ENCODE results near the gene HOXA4. TPM values are rescaled to one million over a fixed set of nuclear protein-coding genes. Genes with fewer than 3 reads are reported as not detected.

HOXA4 gene
- total RNA-seq, 2 donors from 2014 or later = 0.78 to 1.6 TPM

- no peaks in the 10 kb centered on the region for H3K9me3 ChIP-seq
- TF ChIP-seq POLR2A (IDR thresholded peaks at IDR 0.05) (no peak), CTCF (IDR thresholded peaks at IDR 0.05) (no peak)
- H3K4me3 ChIP-seq = no peak overlapping the region
- H3K4me1 ChIP-seq = peaks cover 15% of the 10 kb centered on the region
- ATAC-seq (no peak), DNase-seq (no peak)
- 32 to 33% methylated on average over 2 of the region's 2 CpGs for WGBS, 2 donors
- intact Hi-C loops (cut with DNase I) = no loop called here
- H3K27me3 ChIP-seq = peaks cover 0 to 44% of the 10 kb centered on the region in 2 donors
- H3K27ac ChIP-seq = no peak overlapping the region
- H3K36me3 ChIP-seq (replicated peaks in 1 of 2; ENCODE audit: insufficient read depth in 1 of 2, low read depth in 2 of 2) = no peaks in the 10 kb centered on the region
These were observed 7.2 kb upstream of the HOXA4 start for GRCh38 chr7:27137640-27138315.

GRCh38 chr7:27134392-27134791 lies 3.8 kb upstream of the HOXA4 start:
- no peak overlapping the region for H3K27ac ChIP-seq
- no peak overlapping the region for H3K4me3 ChIP-seq
- H3K27me3 ChIP-seq = peaks cover 0 to 29% of the 10 kb centered on the region in 2 donors
- WGBS, 2 donors = 6 to 14% methylated on average over 2 of the region's 2 CpGs
- intact Hi-C loops (cut with DNase I) = no loop called here
- H3K36me3 ChIP-seq (replicated peaks in 1 of 2; ENCODE audit: insufficient read depth in 1 of 2, low read depth in 2 of 2) = no peaks in the 10 kb centered on the region
- no peak for TF ChIP-seq POLR2A (IDR thresholded peaks at IDR 0.05)
- no peak for TF ChIP-seq CTCF (IDR thresholded peaks at IDR 0.05)
- no peak for ATAC-seq
- DNase-seq = no peak
- peaks cover 12% of the 10 kb centered on the region for H3K4me1 ChIP-seq
- no peaks in the 10 kb centered on the region for H3K9me3 ChIP-seq

GRCh38 chr7:27133409-27134231 lies 3.1 kb upstream of the HOXA4 start:
- Histone ChIP-seq H3K9me3 (no peaks in the 10 kb centered on the region), H3K4me1 (peaks cover 10% of the 10 kb centered on the region), H3K36me3 (replicated peaks in 1 of 2; ENCODE audit: insufficient read depth in 1 of 2, low read depth in 2 of 2) (no peaks in the 10 kb centered on the region), H3K27ac (no peak overlapping the region), H3K27me3 (peaks cover 0 to 26% of the 10 kb centered on the region in 2 donors), H3K4me3 (no peak overlapping the region)
- WGBS, 2 donors = 21 to 24% methylated on average over 18 of the region's 18 CpGs
- ATAC-seq (no peak), DNase-seq (no peak)
- TF ChIP-seq CTCF (IDR thresholded peaks at IDR 0.05) (no peak), POLR2A (IDR thresholded peaks at IDR 0.05) (no peak)
- intact Hi-C loops (cut with DNase I) = no loop called here

- Histone ChIP-seq H3K27me3 (peaks cover 0 to 26% of the 10 kb centered on the region in 2 donors), H3K4me3 (no peak overlapping the region), H3K4me1 (peaks cover 10% of the 10 kb centered on the region), H3K9me3 (no peaks in the 10 kb centered on the region), H3K27ac (no peak overlapping the region), H3K36me3 (replicated peaks in 1 of 2; ENCODE audit: insufficient read depth in 1 of 2, low read depth in 2 of 2) (no peaks in the 10 kb centered on the region)
- 12 to 23% methylated on average over 6 of the region's 6 CpGs for WGBS, 2 donors
- DNase-seq (no peak), ATAC-seq (no peak)
- TF ChIP-seq CTCF (IDR thresholded peaks at IDR 0.05) = no peak
- TF ChIP-seq POLR2A (IDR thresholded peaks at IDR 0.05) = no peak
- intact Hi-C loops (cut with DNase I) = no loop called here
These were observed 2.4 kb upstream of the HOXA4 start for GRCh38 chr7:27132978-27133377.

Measured in body of pancreas (tissue), 4 donors.